Tongue (tissue), 2 donors: ENCODE data around the gene SLMAP. TPM values are rescaled to one million over a fixed set of nuclear protein-coding genes. Genes with fewer than 3 reads are reported as not detected.

ENCODE experiments used
- DNase-seq: peaks from one replicate; pipeline ENCODE4 v3.0.0-alpha.2; 2015
- total RNA-seq: library from RNA; depleted of rRNA; stranded (reverse); fragments of >200 nt; gene quantifications from one replicate; pipeline ENCODE4 v1.2.3, GENCODE V29; 2014

The SLMAP gene
- total RNA-seq, 1 donor from 2014 or later, result 133 TPM

GRCh38 chr3:57963811-57964346 lies 207.8 kb downstream of the SLMAP start:
- no peak for DNase-seq

- no peak for DNase-seq
Measured at GRCh38 chr3:57966829-57967228, 210.7 kb downstream of the SLMAP start.

- DNase-seq, result no peak
Measured at GRCh38 chr3:57967590-57967989, 211.5 kb downstream of the SLMAP start.

GRCh38 chr3:57968501-57968900 lies 212.4 kb downstream of the SLMAP start:
- no peak for DNase-seq

- DNase-seq, result no peak
Measured at GRCh38 chr3:57971975-57972374, 215.9 kb downstream of the SLMAP start.

DNA sequence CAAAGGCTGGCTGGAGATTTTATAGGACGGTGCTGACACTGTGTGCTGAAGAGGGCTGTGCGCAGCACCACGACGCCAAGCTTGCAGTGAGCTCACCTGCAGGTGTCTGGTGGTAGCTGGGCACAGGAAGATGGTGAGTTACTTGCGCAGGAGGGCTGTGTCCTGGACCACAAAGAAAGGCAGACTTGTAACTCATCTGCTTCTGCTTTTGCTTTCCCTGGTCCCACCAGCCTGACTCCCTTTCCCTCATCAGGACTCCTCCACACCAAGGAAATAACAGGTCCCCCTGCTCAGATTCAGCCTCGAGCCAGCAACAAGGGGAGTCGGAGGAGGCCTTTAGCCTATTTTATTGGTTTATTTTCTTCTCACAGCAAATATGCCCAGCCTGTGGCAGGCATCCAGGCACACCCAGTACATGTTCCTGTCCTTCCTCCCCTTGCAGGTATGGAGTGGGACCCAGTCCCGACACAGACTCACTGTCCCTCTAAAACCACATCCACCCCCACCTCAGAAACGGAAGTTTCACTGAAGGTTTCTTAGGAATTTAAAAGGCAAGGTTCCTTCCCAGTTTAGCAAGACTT lies 216.5 kb downstream of the SLMAP start:
- no peak for DNase-seq

- no peak for DNase-seq
Measured at GRCh38 chr3:57973715-57974477, 217.8 kb downstream of the SLMAP start.

DNA sequence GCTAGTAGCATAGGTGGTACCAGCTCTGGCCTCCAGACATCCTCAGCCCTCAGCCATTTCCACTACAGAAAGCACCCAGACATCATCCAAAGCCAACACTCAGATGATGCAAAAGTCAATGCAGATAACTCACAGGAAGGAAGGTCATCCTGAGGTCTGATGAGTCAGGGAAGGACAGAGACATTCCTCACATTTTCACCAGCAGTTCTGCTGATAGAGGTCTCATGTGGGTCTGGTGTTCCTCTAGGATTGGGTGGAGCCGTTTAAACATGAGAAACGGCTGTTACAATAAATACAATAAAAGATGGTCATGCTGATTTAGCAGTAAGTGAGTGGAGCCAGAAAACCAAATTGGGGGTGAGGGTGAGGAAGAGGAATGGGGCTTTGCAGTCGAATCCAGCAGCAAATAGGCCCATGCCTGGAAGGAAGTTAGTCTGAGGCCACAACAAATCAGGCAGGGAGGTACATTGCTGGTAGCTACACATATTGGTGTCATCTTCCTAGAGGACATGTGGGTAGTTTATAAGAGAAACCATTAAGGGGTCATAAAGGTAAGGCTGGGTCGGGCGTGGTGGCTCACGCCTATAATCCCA lies 218.8 kb downstream of the SLMAP start:
- no peak for DNase-seq

DNA sequence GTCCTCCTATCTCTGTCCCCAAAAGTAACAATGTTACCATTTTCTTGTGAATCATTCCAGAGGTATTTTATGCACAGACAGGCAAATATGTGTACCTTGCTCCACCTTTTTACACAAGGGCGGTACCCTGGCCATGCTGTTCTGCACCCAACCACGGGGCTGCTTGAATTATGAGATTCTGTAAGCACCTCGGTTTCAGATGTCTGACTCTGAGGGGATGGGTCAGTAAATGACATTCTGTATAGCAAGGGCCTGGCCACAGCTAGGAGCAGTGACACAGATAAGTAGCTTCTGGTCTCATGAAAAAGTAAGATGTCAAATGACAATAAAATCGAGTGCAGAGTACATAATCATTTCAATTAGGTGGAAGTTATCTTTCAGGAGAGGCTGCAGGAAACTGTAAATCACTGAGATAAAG lies 221.7 kb downstream of the SLMAP start:
- no peak for DNase-seq

DNA sequence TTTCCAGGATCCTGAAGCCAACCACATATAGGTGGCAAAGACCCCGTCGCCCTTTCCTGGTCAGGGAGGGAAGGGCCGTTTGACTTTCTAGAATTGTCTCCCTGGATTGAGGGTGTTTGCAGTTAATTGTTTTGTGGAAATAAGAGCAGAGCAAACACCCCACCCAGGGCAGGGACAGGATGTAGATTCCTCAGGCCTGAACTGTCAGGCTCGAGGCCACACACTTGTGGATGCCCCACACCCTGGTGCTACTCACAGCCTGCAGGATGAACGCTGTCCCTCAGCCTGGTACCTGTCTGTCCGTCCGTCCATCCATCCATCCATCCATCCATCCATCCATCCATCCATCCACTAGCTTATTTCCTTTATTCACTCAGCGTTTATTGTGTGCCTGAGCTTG lies 222.2 kb downstream of the SLMAP start:
- DNase-seq, result no peak

Other genes starting within 250 kb of the SLMAP start
- 0.21 TPM for gene DNAH12, start 212.0 kb upstream of the SLMAP start, total RNA-seq
- gene PDE12, start 200.0 kb upstream of the SLMAP start, total RNA-seq, result 14.2 TPM
- gene ARF4, start 159.0 kb upstream of the SLMAP start, total RNA-seq, result 94.7 TPM
- 25.7 TPM for gene DENND6A, start 63.2 kb upstream of the SLMAP start, total RNA-seq